ENCODE results near the gene ZBTB26. TPM values are rescaled to one million over a fixed set of nuclear protein-coding genes. Genes with fewer than 3 reads are reported as not detected.
A peak's percentile ranks its signal among the peaks of the same experiment; 100 is the strongest.

The ZBTB26 gene
- total and polyA plus RNA-seq, 8 donors = 1.5 to 5.3 (median 3.1) TPM

DNA sequence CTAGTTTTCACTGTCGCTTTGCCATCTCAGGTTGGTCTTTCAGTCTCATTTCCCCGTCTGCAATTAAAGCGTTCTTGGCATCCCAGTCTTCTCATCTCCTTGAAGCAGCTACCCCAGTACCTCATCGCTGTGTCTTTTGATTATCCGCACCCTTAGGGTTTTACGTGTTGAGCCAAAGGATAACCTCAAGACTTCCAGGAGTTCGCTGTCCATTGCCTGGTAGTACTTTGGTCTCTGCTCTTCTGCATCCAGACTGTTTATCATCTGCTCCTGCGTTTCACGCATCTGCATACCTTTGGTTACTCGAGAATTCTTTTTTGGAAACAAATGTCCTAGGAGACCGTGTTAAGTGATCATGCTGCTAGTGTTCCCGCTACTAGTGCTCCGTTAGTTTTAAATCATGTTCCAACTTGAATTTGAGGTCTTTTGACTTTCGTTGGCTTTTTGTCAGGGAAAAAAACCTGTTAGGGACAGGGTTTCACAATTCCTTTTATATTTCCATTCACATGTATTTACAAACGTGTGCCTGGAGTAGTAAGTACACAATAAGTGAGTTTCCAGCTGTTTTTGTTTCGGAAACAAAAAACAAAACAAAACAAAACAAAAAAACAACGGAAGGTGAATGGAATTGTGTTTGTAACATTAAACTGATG lies 10.4 kb upstream of the ZBTB26 start:
- Histone ChIP-seq H3K36me3 (peaks cover 0 to 5% (median 0%) of the 10 kb centered on the region in 3 donors), H3K9me3 (no peaks in the 10 kb centered on the region), H3K27me3 (no peaks in the 10 kb centered on the region), H3K4me1 (peaks cover 10 to 29% (median 22%) of the 10 kb centered on the region in 3 donors), H3K27ac (peak overlapping the region; percentile 57 to 91 (median 82)), H3K4me3 (peak overlapping the region; percentile 48 to 78 (median 60))
- DNase-seq = no peak
- TF ChIP-seq, protein P1, sequence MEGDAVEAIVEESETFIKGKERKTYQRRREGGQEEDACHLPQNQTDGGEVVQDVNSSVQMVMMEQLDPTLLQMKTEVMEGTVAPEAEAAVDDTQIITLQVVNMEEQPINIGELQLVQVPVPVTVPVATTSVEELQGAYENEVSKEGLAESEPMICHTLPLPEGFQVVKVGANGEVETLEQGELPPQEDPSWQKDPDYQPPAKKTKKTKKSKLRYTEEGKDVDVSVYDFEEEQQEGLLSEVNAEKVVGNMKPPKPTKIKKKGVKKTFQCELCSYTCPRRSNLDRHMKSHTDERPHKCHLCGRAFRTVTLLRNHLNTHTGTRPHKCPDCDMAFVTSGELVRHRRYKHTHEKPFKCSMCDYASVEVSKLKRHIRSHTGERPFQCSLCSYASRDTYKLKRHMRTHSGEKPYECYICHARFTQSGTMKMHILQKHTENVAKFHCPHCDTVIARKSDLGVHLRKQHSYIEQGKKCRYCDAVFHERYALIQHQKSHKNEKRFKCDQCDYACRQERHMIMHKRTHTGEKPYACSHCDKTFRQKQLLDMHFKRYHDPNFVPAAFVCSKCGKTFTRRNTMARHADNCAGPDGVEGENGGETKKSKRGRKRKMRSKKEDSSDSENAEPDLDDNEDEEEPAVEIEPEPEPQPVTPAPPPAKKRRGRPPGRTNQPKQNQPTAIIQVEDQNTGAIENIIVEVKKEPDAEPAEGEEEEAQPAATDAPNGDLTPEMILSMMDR (IDR thresholded peaks at IDR 0.05) = no peak
- intact Hi-C loops (cut with DNase I) = no loop called here
- no peak for FAIRE-seq
- ATAC-seq = peak; percentile 8 to 31 (median 18)
- WGBS, 2 donors = 2% methylated on average over 17 of the region's 17 CpGs

DNA sequence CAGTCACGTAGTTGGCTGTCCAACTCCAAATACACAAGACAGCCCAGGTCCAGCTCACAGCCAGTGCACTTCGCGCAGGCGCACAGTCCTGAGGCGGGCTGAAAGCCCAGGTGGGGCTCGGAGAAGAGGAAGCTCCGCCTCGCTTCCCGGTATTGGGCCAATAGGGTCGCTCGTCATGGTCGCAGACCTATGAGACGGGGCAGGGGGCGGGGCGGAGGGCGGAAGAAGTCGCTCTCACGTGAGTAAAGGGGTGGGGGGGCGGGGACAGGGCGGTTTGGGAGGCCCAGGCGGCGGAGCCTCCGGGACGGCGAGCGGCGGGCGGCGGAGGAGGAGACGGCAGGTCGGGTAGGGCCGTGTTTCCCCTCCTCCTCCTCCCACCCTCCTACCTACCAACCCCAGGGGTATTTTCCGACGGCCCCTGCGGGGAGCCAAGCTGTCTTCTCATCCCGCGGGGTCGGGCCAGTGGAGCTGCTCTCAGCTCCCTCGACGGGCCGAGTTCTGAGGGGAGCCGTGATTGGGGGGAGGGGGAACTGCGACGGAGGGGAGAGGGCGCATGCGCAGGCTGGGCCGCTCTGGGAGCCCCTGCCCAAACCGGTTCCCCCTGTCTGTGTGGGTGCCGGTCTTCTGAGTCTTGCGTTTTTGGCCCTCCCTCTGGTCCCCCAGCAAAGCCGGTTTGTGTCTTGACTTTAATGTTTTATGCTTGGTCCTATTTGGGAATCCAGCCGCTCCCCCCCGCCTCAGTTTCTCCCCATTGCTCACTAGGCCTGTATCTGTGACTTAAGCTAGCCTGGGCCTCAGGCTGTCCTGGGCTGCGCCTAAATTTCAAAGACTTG lies 9.7 kb upstream of the ZBTB26 start, which contains the start of gene RABGAP1:
TSS of gene RABGAP1 (plus strand) at position 272 of the 833 bp plus-strand sequence. CDS start 16,040 bp downstream, outside the sequence.
- peak within 1 kb of the TSS; percentile 57 to 91 (median 82) for H3K27ac ChIP-seq
- DNase-seq (peak; percentile 99 to 100 (median 100)), ATAC-seq (peak; percentile 92 to 97 (median 94)), FAIRE-seq (no peak)
- intact Hi-C loops (cut with DNase I) = no loop called here
- peak within 1 kb of the TSS; percentile 48 to 78 (median 60) for H3K4me3 ChIP-seq
- 0 to 1% methylated on average over 41 to 52 of the region's 54 CpGs for WGBS, 2 donors
- no peaks in the 10 kb centered on the region for H3K27me3 ChIP-seq
- TF ChIP-seq, protein P1 (IDR thresholded peaks at IDR 0.05) = no peak
- H3K36me3 ChIP-seq = peaks cover 0 to 10% (median 0%) of the 10 kb centered on the region in 3 donors
- H3K9me3 ChIP-seq = no peaks in the 10 kb centered on the region
- H3K4me1 ChIP-seq = peaks cover 2 to 22% (median 15%) of the 10 kb centered on the region in 3 donors

DNA sequence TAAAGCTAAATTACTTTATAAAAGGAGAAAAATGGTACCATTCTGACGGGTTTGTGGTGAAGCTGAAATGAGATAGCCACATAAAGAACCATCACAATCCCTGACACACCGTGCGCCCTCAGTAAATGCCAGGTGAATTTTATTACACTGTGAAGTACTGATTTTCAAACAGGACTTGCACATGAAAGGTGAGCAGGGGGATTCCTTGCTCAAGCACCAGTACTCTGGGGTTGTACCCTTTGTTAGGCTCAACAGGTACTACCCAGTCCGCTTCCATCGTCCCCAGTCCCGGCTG lies 9.1 kb upstream of the ZBTB26 start:
- Histone ChIP-seq H3K36me3 (peaks cover 0 to 10% (median 0%) of the 10 kb centered on the region in 3 donors), H3K27me3 (no peaks in the 10 kb centered on the region), H3K9me3 (no peaks in the 10 kb centered on the region), H3K27ac (peak overlapping the region in 3 of 4 donors; percentile 48 to 91 (median 86)), H3K4me1 (peaks cover 0 to 18% (median 11%) of the 10 kb centered on the region in 3 donors), H3K4me3 (peak overlapping the region in 1 of 4 donors; percentile 78)
- ATAC-seq (no peak), DNase-seq (no peak), FAIRE-seq (no peak)
- TF ChIP-seq, protein P1 (IDR thresholded peaks at IDR 0.05) = no peak
- WGBS, 2 donors = 29 to 34% methylated on average over 6 of the region's 6 CpGs
- intact Hi-C loops (cut with DNase I) = no loop called here

DNA sequence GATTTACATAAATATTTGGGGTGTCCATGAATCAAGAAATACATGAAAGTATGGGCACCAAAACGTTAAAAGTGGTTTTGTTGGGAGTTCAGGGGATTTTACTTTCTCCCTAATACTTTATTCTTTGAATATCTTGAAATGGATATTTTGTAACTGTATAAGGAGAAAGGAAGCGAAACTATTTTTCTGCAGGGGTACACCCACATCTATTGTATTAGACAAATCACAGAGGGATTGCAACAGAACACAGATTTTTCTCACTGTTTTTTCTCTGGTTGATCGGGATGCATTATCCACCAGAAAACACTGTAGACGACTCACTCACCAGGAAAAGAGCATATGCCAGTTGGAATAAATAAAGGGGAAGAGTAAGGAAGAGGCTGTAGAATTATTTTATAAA lies 8.3 kb upstream of the ZBTB26 start:
- intact Hi-C loops (cut with DNase I) = no loop called here
- no peak for DNase-seq
- Histone ChIP-seq H3K9me3 (no peaks in the 10 kb centered on the region), H3K36me3 (peaks cover 0 to 10% (median 0%) of the 10 kb centered on the region in 3 donors), H3K4me3 (no peak overlapping the region), H3K27me3 (no peaks in the 10 kb centered on the region), H3K4me1 (peaks cover 0 to 12% (median 11%) of the 10 kb centered on the region in 3 donors), H3K27ac (no peak overlapping the region)
- ATAC-seq = no peak
- no peak for FAIRE-seq
- WGBS, 2 donors = 88 to 90% methylated on average over 4 of the region's 4 CpGs
- TF ChIP-seq, protein P1 (IDR thresholded peaks at IDR 0.05) = no peak
